ENCODE measurements around the gene U2AF2. TPM values are rescaled to one million over a fixed set of nuclear protein-coding genes. Genes with fewer than 3 reads are reported as not detected.

Gene U2AF2
- total RNA-seq, 2 experiments from 2014 or later: 211 to 264 TPM

DNA sequence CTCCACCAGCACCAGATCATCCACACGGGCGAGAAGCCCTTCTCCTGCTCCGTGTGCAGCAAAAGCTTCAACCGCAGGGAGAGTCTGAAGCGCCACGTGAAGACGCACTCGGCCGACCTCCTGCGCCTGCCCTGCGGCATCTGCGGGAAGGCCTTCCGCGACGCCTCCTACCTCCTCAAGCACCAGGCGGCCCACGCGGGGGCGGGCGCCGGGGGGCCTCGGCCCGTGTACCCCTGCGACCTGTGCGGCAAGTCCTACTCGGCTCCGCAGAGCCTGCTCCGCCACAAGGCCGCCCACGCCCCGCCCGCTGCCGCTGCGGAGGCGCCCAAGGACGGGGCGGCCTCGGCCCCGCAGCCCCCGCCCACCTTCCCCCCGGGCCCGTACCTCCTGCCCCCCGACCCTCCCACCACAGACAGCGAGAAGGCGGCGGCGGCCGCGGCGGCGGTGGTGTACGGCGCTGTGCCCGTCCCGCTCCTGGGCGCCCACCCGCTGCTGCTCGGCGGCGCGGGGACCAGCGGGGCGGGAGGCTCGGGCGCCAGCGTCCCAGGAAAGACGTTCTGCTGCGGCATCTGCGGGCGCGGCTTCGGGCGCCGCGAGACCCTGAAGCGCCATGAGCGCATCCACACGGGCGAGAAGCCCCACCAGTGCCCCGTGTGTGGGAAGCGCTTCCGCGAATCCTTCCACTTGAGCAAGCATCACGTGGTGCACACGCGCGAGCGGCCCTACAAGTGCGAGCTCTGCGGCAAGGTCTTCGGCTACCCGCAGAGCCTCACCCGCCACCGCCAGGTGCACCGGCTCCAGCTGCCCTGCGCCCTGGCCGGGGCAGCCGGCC, 39.9 kb upstream of the U2AF2 start:
- peaks cover 39% of the 10 kb centered on the region for H3K36me3 ChIP-seq (ENCODE audit: insufficient read depth, low read length)
- H3K27ac ChIP-seq (ENCODE audit: low read depth, low read length, poor library complexity, severe bottlenecking): no peak overlapping the region
- H3K9me2 ChIP-seq (ENCODE audit: insufficient read depth, low read length): no peaks in the 10 kb centered on the region
- no TSS peak for BruUV-seq (replicated peaks)
- no peaks in the 10 kb centered on the region for H3K4me1 ChIP-seq (ENCODE audit: insufficient read depth, low read length, poor library complexity, severe bottlenecking)
- no peak overlapping the region for H3K4me3 ChIP-seq (ENCODE audit: low read depth, low read length, poor library complexity, severe bottlenecking)
- TF ChIP-seq EZH2phosphoT487 (IDR thresholded peaks at IDR 0.05; ENCODE audit: borderline replicate concordance, low read depth, low read length): no peak
- TF ChIP-seq CTCF (conservative IDR thresholded peaks at IDR 0.05; ENCODE audit: low read length): no peak
- ChIA-PET POLR2A (no interaction called here), CTCF (ENCODE audit: unreplicated experiment) (no interaction called here)
- H3K9me3 ChIP-seq (ENCODE audit: low read length): no peaks in the 10 kb centered on the region
- no peak overlapping the region for H3K4me2 ChIP-seq (ENCODE audit: low read length)
- no peak for DNase-seq (ENCODE audit: low spot score)
- H3K79me2 ChIP-seq (ENCODE audit: insufficient read depth, low read depth, low read length): no peaks in the 10 kb centered on the region
- H2AFZ ChIP-seq (ENCODE audit: low read length): no peak overlapping the region
- no peaks in the 10 kb centered on the region for H4K20me1 ChIP-seq (ENCODE audit: insufficient read depth, low read length)
- intact Hi-C loops (cut with micrococcal nuclease; ENCODE audit: unreplicated experiment): no loop called here

GRCh38 chr19:55615543-55616394, 39.1 kb upstream of the U2AF2 start:
- DNase-seq (ENCODE audit: low spot score): no peak
- ChIA-PET CTCF (ENCODE audit: unreplicated experiment) (no interaction called here), POLR2A (no interaction called here)
- H3K36me3 ChIP-seq (ENCODE audit: insufficient read depth, low read length): peaks cover 40% of the 10 kb centered on the region
- no peaks in the 10 kb centered on the region for H3K9me2 ChIP-seq (ENCODE audit: insufficient read depth, low read length)
- no peak overlapping the region for H3K27ac ChIP-seq (ENCODE audit: low read depth, low read length, poor library complexity, severe bottlenecking)
- no peaks in the 10 kb centered on the region for H3K4me1 ChIP-seq (ENCODE audit: insufficient read depth, low read length, poor library complexity, severe bottlenecking)
- no peak overlapping the region for H3K4me3 ChIP-seq (ENCODE audit: low read depth, low read length, poor library complexity, severe bottlenecking)
- H3K4me2 ChIP-seq (ENCODE audit: low read length): no peak overlapping the region
- no peak overlapping the region for H2AFZ ChIP-seq (ENCODE audit: low read length)
- no TSS peak for BruUV-seq (replicated peaks)
- H3K79me2 ChIP-seq (ENCODE audit: insufficient read depth, low read depth, low read length): no peaks in the 10 kb centered on the region
- intact Hi-C loops (cut with micrococcal nuclease; ENCODE audit: unreplicated experiment): no loop called here
- TF ChIP-seq CTCF (conservative IDR thresholded peaks at IDR 0.05; ENCODE audit: low read length): no peak
- no peak for TF ChIP-seq EZH2phosphoT487 (IDR thresholded peaks at IDR 0.05; ENCODE audit: borderline replicate concordance, low read depth, low read length)
- no peaks in the 10 kb centered on the region for H4K20me1 ChIP-seq (ENCODE audit: insufficient read depth, low read length)
- H3K9me3 ChIP-seq (ENCODE audit: low read length): no peaks in the 10 kb centered on the region

Measured in OCI-LY7 (cell line).